ENCODE data around the gene HSP90AA1.

DNA sequence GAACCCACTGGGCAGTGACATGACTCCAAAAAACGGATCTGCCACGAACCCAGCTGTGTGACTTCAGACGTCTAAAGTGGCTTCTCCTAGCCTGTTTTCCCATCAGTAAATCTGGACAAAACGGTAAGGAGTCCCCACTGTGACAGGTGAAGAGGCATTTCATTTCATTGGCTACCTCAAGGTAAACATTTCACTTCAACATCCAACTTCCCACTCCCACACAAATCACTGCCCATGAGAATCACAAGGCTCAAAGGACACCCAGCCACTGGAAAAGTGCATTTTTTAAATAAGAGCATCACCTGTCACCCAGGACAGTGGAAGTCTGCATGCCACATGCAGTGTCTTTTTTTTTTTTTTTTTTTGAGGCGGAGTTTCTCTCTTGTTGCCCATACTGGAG, 27.9 kb downstream of the HSP90AA1 start:
- TF ChIP-seq CTCF (IDR thresholded peaks at IDR 0.05) = no peak
- TF ChIP-seq POLR2A (IDR thresholded peaks at IDR 0.05) = no peak

All from body of pancreas (tissue), 4 donors.